WTC11 (cell line): ENCODE results near the gene TOM1L2. TPM values are rescaled to one million over a fixed set of nuclear protein-coding genes. Genes with fewer than 3 reads are reported as not detected.

Source experiments
- ATAC-seq: fragments of 200-7000 bp; cut with Tn5 transposase; 2 replicates; pipeline ENCODE4 v1.10.0; 2021; ENCODE audit warnings: mild to moderate bottlenecking, moderate library complexity
- CTCF ChIA-PET: fragments of 300-600 bp; sonication (Branson Sonifier 250); formaldehyde crosslinking; loops from one replicate; lab custom pipeline; 2021; ENCODE audit warnings: antibody characterized with exemption; lab: Charles Lee
- POLR2A ChIA-PET: fragments of 350-600 bp; sonication (Branson Sonifier 250); formaldehyde crosslinking; loops from one replicate; lab custom pipeline; 2021; ENCODE audit warnings: antibody characterized with exemption; lab: Charles Lee
- DNase-seq: peaks from one replicate; pipeline ENCODE4 v3.0.0; 2021; ENCODE audit warnings: low spot score
- H3K27ac Mint-ChIP-seq: 2 replicates; pipeline ENCODE4 v1.8.0; 2021; ENCODE audit warnings: mixed read lengths
- H3K27me3 Mint-ChIP-seq: 2 replicates; pipeline ENCODE4 v1.8.0; 2021; ENCODE audit warnings: low read depth, mild to moderate bottlenecking, moderate library complexity, mixed read lengths
- H3K36me3 Mint-ChIP-seq: 2 replicates; pipeline ENCODE4 v1.8.0; 2021; ENCODE audit warnings: mixed read lengths
- H3K4me1 Mint-ChIP-seq: 2 replicates; pipeline ENCODE4 v1.8.0; 2022; ENCODE audit warnings: mixed read lengths
- H3K4me3 Mint-ChIP-seq: 2 replicates; pipeline ENCODE4 v1.8.0; 2021; ENCODE audit warnings: mild to moderate bottlenecking, moderate library complexity, mixed read lengths
- H3K9me3 Mint-ChIP-seq: 2 replicates; pipeline ENCODE4 v1.8.0; 2021; ENCODE audit warnings: mixed read lengths
- ATF1 ChIP-seq: sonication (generic); formaldehyde crosslinking; IDR thresholded peaks from 2 replicates; pipeline ENCODE4 v1.8.1; 2023; ENCODE audit warnings: mild to moderate bottlenecking, moderate library complexity, missing genetic modification reagents
- ATF6 ChIP-seq: sonication (generic); formaldehyde crosslinking; IDR thresholded peaks from 2 replicates; pipeline ENCODE4 v1.8.1; 2023; ENCODE audit warnings: mild to moderate bottlenecking, missing genetic modification reagents
- CTCF ChIP-seq: fragments of 200-600 bp; IDR thresholded peaks from 2 replicates; pipeline ENCODE4 v1.8.0; 2022; ENCODE audit warnings: antibody characterized with exemption
- ETV6 ChIP-seq: sonication (generic); formaldehyde crosslinking; IDR thresholded peaks from 2 replicates; pipeline ENCODE4 v1.8.1; 2022; ENCODE audit warnings: mild to moderate bottlenecking, missing genetic modification reagents
- FOXJ3 ChIP-seq: sonication (generic); formaldehyde crosslinking; IDR thresholded peaks from 2 replicates; pipeline ENCODE4 v1.9.0; 2021; ENCODE audit warnings: missing genetic modification reagents, mild to moderate bottlenecking, borderline replicate concordance
- FOXK1 ChIP-seq: sonication (generic); formaldehyde crosslinking; IDR thresholded peaks from 2 replicates; pipeline ENCODE4 v1.8.0; 2022; ENCODE audit warnings: mild to moderate bottlenecking, moderate library complexity, missing genetic modification reagents
- FOXP1 ChIP-seq: sonication (generic); formaldehyde crosslinking; IDR thresholded peaks from 2 replicates; pipeline ENCODE4 v1.8.0; 2022; ENCODE audit warnings: missing genetic modification reagents, mild to moderate bottlenecking, moderate library complexity, borderline replicate concordance
- GRHL2 ChIP-seq: fragments of 250-450 bp; sonication (Bioruptor Pico); IDR thresholded peaks from 2 replicates; pipeline ENCODE4 v1.8.0; 2022; ENCODE audit warnings: mild to moderate bottlenecking, moderate library complexity; ENCODE audit not compliant: insufficient replicate concordance, severe bottlenecking
- IRF2 ChIP-seq: sonication (generic); formaldehyde crosslinking; IDR thresholded peaks from 2 replicates; pipeline ENCODE4 v1.8.0; 2022; ENCODE audit warnings: low read depth, missing genetic modification reagents, borderline replicate concordance
- MYBL2 ChIP-seq: sonication (generic); formaldehyde crosslinking; IDR thresholded peaks from 2 replicates; pipeline ENCODE4 v1.8.1; 2023; ENCODE audit warnings: mild to moderate bottlenecking, moderate library complexity, missing genetic modification reagents
- NR3C1 ChIP-seq: sonication (generic); formaldehyde crosslinking; conservative IDR thresholded peaks from 2 replicates; pipeline ENCODE4 v1.8.1; 2023; ENCODE audit warnings: low read depth, mild to moderate bottlenecking, missing genetic modification reagents
- SMAD4 ChIP-seq: sonication (generic); formaldehyde crosslinking; IDR thresholded peaks from 2 replicates; pipeline ENCODE4 v1.8.0; 2022; ENCODE audit warnings: mild to moderate bottlenecking, missing genetic modification reagents
- SP1 ChIP-seq: sonication (generic); formaldehyde crosslinking; conservative IDR thresholded peaks from 2 replicates; pipeline ENCODE4 v1.8.1; 2022; ENCODE audit warnings: missing genetic modification reagents
- TP53 ChIP-seq: sonication (generic); formaldehyde crosslinking; IDR thresholded peaks from 2 replicates; pipeline ENCODE4 v1.8.1; 2023; ENCODE audit warnings: mild to moderate bottlenecking, missing genetic modification reagents
- USF2 ChIP-seq: sonication (generic); formaldehyde crosslinking; IDR thresholded peaks from 2 replicates; pipeline ENCODE4 v1.8.1; 2023; ENCODE audit warnings: mild to moderate bottlenecking, missing genetic modification reagents, moderate library complexity
- ZNF671 ChIP-seq: fragments of 250-450 bp; sonication (Bioruptor Pico); IDR thresholded peaks from 2 replicates; pipeline ENCODE4 v1.8.0; 2021; ENCODE audit warnings: mild to moderate bottlenecking
- total RNA-seq: library from RNA; stranded (reverse); gene quantifications from 3 replicates; pipeline ENCODE4 v1.2.3, GENCODE V29; 2021
- TF ChIP-seq, protein P1 (sequence below): sonication (generic); formaldehyde crosslinking; IDR thresholded peaks from 2 replicates; pipeline ENCODE4 v1.8.1; 2022; ENCODE audit warnings: mild to moderate bottlenecking, missing genetic modification reagents, moderate library complexity, borderline replicate concordance
- TF ChIP-seq, protein P2 (sequence below): fragments of 250-450 bp; sonication (Bioruptor Pico); conservative IDR thresholded peaks from 2 replicates; pipeline ENCODE4 v1.9.0; 2021; ENCODE audit warnings: mild to moderate bottlenecking

TOM1L2 gene
- total RNA-seq, 1 experiment from 2014 or later = 6.4 TPM

DNA sequence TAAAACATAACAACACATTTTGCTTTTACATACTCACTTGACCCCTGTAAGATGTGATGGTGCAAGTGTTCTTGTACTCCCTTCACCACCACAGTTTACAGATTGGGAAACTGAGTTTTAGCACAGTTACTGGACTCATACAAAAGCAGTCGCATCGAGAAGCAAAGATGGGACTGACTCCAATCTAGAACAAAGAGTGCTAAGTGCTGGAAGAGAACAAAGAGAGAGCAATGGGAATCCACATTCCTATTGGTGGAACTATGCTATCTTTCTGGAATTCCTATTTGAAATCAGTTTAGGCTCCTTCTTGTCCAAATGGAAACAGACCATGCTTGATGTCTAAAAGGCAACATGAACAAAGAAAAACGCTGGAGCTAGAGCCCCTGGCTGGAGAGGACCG lies 9.1 kb downstream of the TOM1L2 start:
- CTCF ChIA-PET = no interaction called here
- POLR2A ChIA-PET = no interaction called here
- no peak overlapping the region for H3K27ac Mint-ChIP-seq
- H3K27me3 Mint-ChIP-seq = no peaks in the 10 kb centered on the region
- peaks cover 17% of the 10 kb centered on the region for H3K4me1 Mint-ChIP-seq
- no peak for TF ChIP-seq SMAD4 (CRISPR knock-in tag)
- TF ChIP-seq, all 79 proteins: peak for 0
- Mint-ChIP-seq H3K36me3 (no peaks in the 10 kb centered on the region), H3K4me3 (no peak overlapping the region), H3K9me3 (no peaks in the 10 kb centered on the region)
- no peak for DNase-seq
- ATAC-seq = no peak

DNA sequence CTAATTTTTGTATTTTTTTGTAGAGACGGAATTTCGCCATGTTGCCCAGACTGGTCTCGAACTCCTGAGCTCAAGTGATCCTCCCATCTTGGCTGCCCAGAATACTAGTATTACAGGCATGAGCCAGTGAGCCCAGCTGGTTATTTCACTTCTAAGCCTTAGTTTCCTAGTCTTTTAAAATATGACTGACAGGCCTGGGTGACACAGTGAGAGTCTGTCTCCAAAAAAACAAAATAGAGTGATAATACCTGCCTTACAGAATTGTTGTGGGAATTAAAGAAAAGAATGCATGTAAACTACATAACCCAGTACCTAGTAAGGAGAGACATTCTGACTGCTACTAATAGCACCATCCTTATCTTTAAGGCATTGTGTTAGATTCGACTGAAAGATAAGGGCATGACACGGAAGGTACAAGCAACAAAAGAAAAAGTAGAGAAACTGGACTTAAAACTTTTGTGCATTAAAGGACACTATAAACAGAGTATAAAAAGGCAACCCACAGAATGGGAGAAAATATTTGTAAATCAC lies 11.6 kb downstream of the TOM1L2 start:
- ChIA-PET POLR2A (no interaction called here), CTCF (interaction anchor here (1.5 to 1.7 kb wide), 2 partner anchors 12 to 34 kb away, joined by 5 to 6 read pairs; partner anchors contain the start of genes DRC3 and TOM1L2)
- Mint-ChIP-seq H3K27me3 (no peaks in the 10 kb centered on the region; the same call in 1 of the 2 replicates), H3K36me3 (no peaks in the 10 kb centered on the region), H3K27ac (no peak overlapping the region), H3K9me3 (peaks cover 6% of the 10 kb centered on the region), H3K4me1 (peaks cover 18% of the 10 kb centered on the region), H3K4me3 (no peak overlapping the region)
- DNase-seq (no peak), ATAC-seq (no peak)
- TF ChIP-seq ATF6 (CRISPR knock-in tag) (no peak), IRF2 (CRISPR knock-in tag) (no peak), ZNF671 (no peak), CTCF (no peak), FOXP1 (no peak), USF2 (CRISPR knock-in tag) (no peak), MYBL2 (CRISPR knock-in tag) (no peak), FOXK1 (CRISPR knock-in tag) (no peak), SP1 (CRISPR knock-in tag) (no peak)
- TF ChIP-seq, protein P1, sequence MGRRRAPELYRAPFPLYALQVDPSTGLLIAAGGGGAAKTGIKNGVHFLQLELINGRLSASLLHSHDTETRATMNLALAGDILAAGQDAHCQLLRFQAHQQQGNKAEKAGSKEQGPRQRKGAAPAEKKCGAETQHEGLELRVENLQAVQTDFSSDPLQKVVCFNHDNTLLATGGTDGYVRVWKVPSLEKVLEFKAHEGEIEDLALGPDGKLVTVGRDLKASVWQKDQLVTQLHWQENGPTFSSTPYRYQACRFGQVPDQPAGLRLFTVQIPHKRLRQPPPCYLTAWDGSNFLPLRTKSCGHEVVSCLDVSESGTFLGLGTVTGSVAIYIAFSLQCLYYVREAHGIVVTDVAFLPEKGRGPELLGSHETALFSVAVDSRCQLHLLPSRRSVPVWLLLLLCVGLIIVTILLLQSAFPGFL (CRISPR knock-in tag) = no peak

GRCh38 chr17:17959520-17960361 lies 12.5 kb downstream of the TOM1L2 start:
- POLR2A ChIA-PET = interaction anchor here (0.5 kb wide), 1 partner anchor 19 kb away, joined by 3 read pairs; no protein-coding TSS in a partner anchor
- Mint-ChIP-seq H3K9me3 (peaks cover 7% of the 10 kb centered on the region), H3K27ac (no peak overlapping the region), H3K4me1 (peaks cover 13% of the 10 kb centered on the region), H3K4me3 (no peak overlapping the region), H3K27me3 (no peaks in the 10 kb centered on the region; the same call in 1 of the 2 replicates), H3K36me3 (no peaks in the 10 kb centered on the region)
- CTCF ChIA-PET = interaction anchor here (1.5 to 1.7 kb wide), 2 partner anchors 13 to 35 kb away, joined by 5 to 6 read pairs; partner anchors contain the start of genes DRC3 and TOM1L2
- DNase-seq (no peak), ATAC-seq (no peak)
- TF ChIP-seq NR3C1 = no peak
- no peak for TF ChIP-seq ETV6 (CRISPR knock-in tag)
- no peak for TF ChIP-seq ATF1 (CRISPR knock-in tag)
- no peak for TF ChIP-seq FOXJ3
- TF ChIP-seq GRHL2 (CRISPR knock-in tag) = no peak
- TF ChIP-seq, protein P1 (CRISPR knock-in tag) = no peak
- TF ChIP-seq IRF2 (CRISPR knock-in tag) = no peak
- TF ChIP-seq, protein P2, sequence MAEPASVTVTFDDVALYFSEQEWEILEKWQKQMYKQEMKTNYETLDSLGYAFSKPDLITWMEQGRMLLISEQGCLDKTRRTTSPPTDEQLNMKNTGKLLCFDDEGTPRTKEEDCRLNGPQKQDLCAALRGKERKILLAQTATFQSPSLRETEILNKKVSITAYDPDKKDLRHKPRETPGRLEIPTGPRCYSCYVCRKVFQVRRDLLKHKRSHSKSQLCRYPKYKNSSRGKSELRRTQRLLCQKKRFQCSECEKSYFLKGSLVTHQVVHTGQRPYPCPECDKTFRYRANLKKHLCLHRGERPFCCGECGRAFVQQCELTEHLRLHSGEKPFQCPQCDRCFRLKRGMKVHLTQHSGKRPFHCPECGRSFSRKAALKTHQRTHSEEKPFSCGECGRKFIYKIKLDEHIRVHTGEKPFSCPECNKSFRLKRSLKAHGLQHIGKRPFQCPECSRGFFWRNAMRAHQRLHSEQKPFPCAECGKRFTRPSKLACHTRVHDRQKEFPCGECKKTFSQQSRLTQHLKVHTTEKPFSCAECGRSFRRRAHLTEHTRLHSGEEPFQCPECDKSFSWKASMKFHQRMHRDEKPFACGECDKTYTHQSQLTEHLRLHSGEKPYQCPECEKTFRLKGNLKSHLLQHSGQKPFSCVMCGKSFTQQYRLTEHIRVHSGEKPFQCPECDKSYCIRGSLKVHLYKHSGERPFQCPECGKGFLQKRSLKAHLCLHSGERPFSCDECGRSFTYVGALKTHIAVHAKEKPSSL = no peak
- no peak for TF ChIP-seq TP53
